Measurements from ENCODE around the gene OR9A2. TPM values are rescaled to one million over a fixed set of nuclear protein-coding genes. Genes with fewer than 3 reads are reported as not detected.

The OR9A2 gene
- total RNA-seq (2014; rRNA removed; shearing (Covaris generic)) = 0.29 TPM in 1 of 2 replicates, not detected in the other

GRCh38 chr7:143027032-143027431, at the start of gene OR9A2:
Gene OR9A2 (minus strand): TSS chr7:143027132. CDS start chr7:143027132, 0 bp downstream.
- DNase-seq (ENCODE audit: low spot score) = no peak

- DNase-seq (ENCODE audit: low spot score) = no peak
Measured at GRCh38 chr7:143074141-143074540, 47.2 kb upstream of the OR9A2 start.

- no peak for DNase-seq (ENCODE audit: low spot score)
Measured at GRCh38 chr7:143073556-143073955, 46.6 kb upstream of the OR9A2 start.

DNA sequence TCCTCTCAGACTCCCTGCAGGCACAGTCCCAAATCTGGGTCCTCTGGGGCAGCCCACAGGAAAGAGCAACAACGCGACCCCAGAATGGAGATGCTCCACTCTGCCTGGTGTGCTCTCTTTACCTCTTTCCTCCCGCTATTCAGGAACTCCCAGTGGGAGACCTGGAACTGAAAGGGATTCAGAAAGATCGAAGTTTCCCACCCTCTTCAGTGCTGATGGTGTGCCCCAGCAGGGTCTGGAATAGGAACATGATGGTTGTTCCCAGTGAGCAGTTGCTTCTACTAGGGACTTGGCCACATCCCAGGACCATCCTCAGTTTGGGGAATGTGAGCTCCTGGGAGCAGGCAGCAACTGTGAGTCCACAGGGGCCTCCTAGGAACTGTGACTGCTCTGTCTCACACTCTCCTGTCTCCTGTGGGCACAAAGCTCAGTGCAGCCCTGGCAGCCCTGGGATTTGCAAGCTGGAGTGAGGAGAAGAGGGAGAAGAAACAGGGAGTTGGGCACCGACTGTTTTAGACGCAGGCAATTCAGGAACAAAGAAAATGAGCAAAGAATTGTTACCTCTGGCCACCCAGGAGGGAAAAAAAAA, 43.1 kb upstream of the OR9A2 start:
- DNase-seq (ENCODE audit: low spot score) = no peak

- no peak for DNase-seq (ENCODE audit: low spot score)
Measured at GRCh38 chr7:143068446-143068845, 41.5 kb upstream of the OR9A2 start.

DNA sequence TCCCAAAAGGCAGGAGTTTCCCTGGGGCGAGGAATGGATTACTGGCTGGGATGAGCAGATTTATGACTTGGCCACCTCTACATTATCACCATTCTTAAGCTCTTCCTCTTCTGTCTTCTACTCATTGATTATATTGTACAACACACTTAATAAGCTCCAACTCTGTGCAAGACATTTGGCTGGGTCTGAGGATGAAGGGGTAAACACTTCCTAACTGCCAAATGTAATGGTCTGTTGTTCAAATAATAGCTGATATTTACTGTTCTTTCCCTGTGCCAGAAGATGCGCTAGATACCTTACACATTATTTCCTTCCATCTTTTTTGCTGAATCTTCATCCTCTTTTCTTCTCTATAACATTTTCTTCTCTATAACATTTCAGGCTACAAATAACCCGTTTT, 36.8 kb upstream of the OR9A2 start:
- DNase-seq (ENCODE audit: low spot score) = no peak

DNA sequence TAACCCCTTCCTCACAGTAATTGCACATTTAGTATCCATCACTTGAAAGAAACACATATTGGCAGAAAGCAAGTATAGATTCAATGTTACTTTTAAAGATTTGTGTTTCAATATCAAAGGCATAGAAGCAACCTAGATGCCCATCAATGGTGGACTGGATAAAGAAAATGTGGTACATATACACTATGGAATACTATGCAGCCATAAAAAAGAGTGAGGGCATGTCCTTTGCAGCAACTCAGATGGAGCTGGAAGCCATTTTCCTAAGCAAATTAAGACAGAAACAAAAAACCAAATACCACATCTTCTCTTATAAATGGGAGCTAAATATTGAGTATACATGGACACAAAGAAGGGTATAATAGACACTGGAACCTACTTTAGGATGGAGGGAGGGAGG, 28.8 kb upstream of the OR9A2 start:
- no peak for DNase-seq (ENCODE audit: low spot score)

GRCh38 chr7:143054621-143055020, 27.7 kb upstream of the OR9A2 start:
- DNase-seq (ENCODE audit: low spot score) = no peak

GRCh38 chr7:143052041-143052440, 25.1 kb upstream of the OR9A2 start, which contains the start of gene OR6V1:
Gene OR6V1 (plus strand): TSS chr7:143052341. CDS start chr7:143052341, 0 bp downstream.
- no peak for DNase-seq (ENCODE audit: low spot score)

DNA sequence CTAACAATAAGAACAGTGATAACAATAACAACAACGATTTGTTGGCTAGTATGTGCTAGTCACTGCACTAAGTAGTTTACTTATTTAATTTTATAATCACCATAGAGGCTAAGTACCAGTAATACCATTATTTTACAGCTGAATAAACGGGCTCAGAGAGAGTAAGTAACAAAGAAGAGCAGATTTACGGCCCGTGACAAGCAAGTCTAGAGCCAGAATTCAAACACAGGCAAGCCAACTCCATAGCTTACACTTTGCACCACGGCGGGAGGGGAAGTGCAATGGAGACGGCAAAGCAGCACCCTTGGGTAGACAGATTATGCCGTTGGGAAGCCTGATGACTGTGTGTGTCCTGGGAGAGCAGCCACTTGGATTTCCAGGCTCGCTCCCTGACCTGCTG, 24.0 kb upstream of the OR9A2 start:
- DNase-seq (ENCODE audit: low spot score) = no peak

GRCh38 chr7:143049362-143049761, 22.4 kb upstream of the OR9A2 start:
- DNase-seq (ENCODE audit: low spot score) = no peak

DNA sequence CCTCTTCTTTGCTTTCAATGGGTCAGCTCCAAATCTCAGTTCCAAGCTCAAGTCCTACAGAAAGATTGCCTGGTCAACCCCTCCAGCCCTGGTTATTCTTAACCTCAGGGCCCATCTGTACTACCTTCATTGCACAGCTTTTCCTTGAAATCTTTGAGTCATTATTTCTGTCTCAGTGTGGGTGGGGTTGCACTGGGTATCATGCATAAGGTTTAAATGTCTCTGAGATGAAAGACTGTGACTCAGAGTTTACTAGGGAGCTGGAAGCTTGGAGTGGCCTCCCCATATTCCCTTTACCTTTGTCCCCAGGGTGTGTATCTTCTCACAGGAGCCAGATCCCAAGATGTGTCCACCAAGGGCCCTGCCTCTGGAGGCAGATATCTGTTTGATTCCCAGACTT, 21.9 kb upstream of the OR9A2 start:
- DNase-seq (ENCODE audit: low spot score) = no peak

- DNase-seq (ENCODE audit: low spot score) = no peak
Measured at GRCh38 chr7:143047326-143047725, 20.4 kb upstream of the OR9A2 start.

- no peak for DNase-seq (ENCODE audit: low spot score)
Measured at GRCh38 chr7:143046426-143046851, 19.5 kb upstream of the OR9A2 start.

GRCh38 chr7:143043391-143043790, 16.5 kb upstream of the OR9A2 start:
- DNase-seq (ENCODE audit: low spot score) = no peak

GRCh38 chr7:143042790-143043271, 15.9 kb upstream of the OR9A2 start:
- no peak for DNase-seq (ENCODE audit: low spot score)

GRCh38 chr7:143042159-143042789, 15.3 kb upstream of the OR9A2 start:
- no peak for DNase-seq (ENCODE audit: low spot score)

DNA sequence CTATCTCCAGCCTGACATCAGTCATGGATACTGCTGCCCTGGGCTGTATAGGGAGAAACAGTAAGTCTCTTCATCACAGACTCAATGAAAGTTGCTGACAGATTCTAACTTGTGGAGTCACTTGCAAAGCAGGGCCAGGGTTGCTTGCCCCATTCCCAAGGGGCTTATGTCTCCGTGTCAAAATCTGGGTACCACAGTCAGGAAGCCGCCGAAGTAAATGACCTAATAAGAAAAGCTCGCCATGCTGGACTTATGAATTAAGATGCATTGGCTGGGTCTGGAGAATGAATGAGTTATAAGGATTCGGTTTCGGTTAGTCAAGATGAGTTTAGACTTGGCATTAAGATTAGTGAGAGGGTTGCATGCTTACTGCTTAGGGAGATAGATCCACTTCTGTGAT, 14.4 kb upstream of the OR9A2 start:
- DNase-seq (ENCODE audit: low spot score) = no peak

DNA sequence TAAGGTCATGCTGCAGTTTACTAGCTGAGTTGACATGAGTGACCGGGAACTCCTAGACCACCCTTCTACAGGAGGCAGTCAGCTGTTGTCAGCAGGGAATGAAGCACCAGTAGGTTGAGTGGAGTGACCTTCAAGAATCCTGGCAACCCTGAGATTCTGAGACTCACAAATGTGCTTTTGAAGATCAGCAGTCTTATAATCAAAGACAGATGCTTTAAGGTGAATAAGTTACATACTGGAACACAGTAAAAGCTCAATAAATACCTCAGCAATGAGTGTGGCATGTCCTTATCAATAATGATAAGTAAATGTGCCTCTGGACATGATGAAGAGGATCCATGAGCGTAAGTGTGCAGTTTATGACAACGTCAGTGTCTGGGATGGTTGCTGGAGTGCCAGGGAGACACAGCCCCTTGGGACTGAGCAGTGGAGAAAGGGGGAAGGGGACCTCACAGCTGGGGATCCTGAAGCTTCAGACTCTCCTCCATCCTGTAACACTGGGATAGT, 13.3 kb upstream of the OR9A2 start:
- DNase-seq (ENCODE audit: low spot score) = no peak

DNA sequence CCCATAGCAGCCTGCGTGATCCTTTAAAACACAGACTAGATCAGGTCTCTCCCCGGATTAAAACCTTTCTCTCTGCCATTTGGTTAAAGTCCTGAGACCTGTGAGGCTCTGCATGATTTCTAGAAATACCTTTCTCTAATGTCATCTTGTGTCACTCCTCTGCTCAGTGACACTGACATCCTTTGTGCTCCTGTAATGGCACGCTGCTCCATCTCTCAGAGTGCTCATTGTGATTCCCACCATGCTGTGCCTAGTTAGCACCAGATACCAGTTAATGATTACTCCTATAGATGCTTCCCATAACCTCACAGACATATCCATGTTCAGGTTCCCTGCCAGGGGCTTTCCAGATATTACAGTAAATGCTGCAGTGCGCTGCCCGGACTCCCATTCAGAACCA, 11.7 kb upstream of the OR9A2 start:
- DNase-seq (ENCODE audit: low spot score) = no peak

DNA sequence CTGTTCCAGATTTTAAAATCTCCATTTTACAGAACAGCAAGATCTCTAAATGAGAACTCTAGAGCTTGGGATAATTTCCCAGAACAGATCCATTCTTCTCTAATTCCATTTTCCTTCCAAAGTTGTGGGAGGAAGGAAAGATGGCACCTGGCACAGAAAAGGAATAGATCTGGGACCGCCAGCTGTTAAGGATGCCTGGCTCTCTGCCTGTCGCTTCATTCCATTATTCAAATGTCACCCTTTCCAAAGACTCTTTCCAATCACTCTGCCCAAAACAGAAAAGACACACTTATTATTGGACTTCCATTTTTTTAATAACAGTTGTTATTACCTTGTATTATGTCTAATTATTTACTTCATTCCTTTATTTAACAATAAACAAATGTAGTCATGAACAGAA, 751 bp upstream of the OR9A2 start:
- no peak for DNase-seq (ENCODE audit: low spot score)

DNA sequence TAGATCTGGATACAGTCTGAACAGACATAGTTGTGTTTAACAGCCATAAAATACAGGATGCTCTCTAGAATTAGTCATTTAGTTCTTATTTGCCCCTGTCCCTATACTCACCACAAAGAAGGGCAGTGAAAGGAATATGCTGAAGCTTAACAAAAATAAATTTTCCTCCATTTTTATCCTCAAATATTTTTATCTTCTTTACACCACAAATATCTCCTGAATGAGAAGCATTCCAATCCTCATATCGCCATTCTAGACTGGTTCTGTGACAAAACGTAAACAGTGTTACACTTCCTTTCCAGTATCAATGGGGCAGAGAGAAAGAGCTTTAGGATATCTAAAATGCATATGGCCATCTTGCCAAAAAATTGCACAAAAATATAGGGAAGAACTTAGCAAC, 1.6 kb downstream of the OR9A2 start:
- no peak for DNase-seq (ENCODE audit: low spot score)

DNA sequence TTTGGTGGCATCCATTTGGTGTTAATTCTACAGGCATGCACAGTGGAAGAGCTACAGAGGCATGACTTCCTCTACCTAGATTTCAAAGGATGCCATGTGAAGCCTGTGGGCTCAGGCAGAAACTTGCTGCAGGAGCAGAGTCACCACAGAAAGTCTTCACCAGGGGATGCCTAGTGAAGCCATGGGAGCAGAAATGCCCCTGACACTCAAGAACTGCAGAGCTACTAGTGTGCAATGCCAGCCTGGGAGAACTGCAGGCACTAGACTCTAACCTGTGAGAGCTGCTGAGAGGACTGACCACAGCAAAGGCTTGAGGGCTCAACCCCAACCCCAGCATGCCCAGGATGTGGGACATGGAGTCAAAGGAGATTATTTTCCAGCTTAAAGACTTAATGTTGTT, 3.9 kb downstream of the OR9A2 start:
- DNase-seq (ENCODE audit: low spot score) = no peak
